ENCODE measurements around the gene PKN1. TPM values are rescaled to one million over a fixed set of nuclear protein-coding genes. Genes with fewer than 3 reads are reported as not detected.

Gene PKN1
- total and polyA plus RNA-seq, 4 donors: 13.7 to 41.6 (median 22.3) TPM

DNA sequence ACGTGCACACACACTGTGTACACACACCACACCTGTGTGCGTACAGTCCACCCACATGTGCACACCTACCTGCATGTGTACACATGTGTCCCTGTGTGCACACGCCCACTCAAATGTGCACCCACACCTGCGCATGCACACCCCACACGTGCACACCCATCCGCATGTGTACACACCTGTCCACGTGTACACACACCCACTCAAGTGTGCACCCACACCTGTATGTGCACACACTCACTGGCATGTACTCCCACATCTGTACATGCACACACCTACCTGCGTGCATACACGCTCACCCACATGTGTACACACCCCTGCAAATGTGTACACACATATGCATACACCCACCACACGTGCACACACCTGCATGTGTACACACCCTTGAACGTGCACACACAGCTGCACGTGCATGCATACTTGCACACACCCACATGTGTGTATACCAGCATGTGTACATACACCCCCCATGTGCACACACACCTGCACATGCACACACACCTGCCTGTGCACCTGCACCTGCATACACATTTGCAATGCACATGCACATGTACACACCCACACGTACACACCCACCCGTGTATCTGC is 10.6 kb downstream of the PKN1 start:
- Histone ChIP-seq H3K4me1 (ENCODE audit: control insufficient read depth in 4 of 4, insufficient read depth in 4 of 4, low read length in 3 of 4) (peaks cover 0 to 7% (median 5%) of the 10 kb centered on the region in 4 donors), H3K27ac (ENCODE audit: low read depth in 1 of 2, low read length in 2 of 2) (no peak overlapping the region), H3K27me3 (ENCODE audit: control insufficient read depth in 4 of 4, insufficient read depth in 4 of 4, low read length in 3 of 4) (no peaks in the 10 kb centered on the region), H3K9me3 (ENCODE audit: control insufficient read depth in 4 of 4, low read length in 3 of 4) (no peaks in the 10 kb centered on the region), H3K9ac (ENCODE audit: low read depth in 1 of 2, low read length in 2 of 2) (no peak overlapping the region), H3K36me3 (ENCODE audit: control insufficient read depth in 4 of 4, insufficient read depth in 3 of 4, low read depth in 1 of 4, low read length in 3 of 4) (peaks cover 20 to 45% (median 32%) of the 10 kb centered on the region in 4 donors), H3K4me3 (ENCODE audit: low read depth in 1 of 3, low read length in 3 of 3) (no peak overlapping the region)
- 95% methylated on average over 14 of the region's 14 CpGs for WGBS
- DNase-seq (ENCODE audit: low spot score): no peak
- no peak for TF ChIP-seq RAD21 (IDR thresholded peaks at IDR 0.05)
- no peak for TF ChIP-seq HNF4G (IDR thresholded peaks at IDR 0.05)
- TF ChIP-seq NR2F2 (IDR thresholded peaks at IDR 0.05): no peak
- no peak for TF ChIP-seq JUND (IDR thresholded peaks at IDR 0.05)
- TF ChIP-seq GABPA (IDR thresholded peaks at IDR 0.05 in 1 of 2, conservative IDR thresholded peaks at IDR 0.05 in 1 of 2): no peak
- no peak for TF ChIP-seq CTCF (IDR thresholded peaks at IDR 0.05; ENCODE audit: low read depth, low read length, missing input control)
- TF ChIP-seq, protein P1, sequence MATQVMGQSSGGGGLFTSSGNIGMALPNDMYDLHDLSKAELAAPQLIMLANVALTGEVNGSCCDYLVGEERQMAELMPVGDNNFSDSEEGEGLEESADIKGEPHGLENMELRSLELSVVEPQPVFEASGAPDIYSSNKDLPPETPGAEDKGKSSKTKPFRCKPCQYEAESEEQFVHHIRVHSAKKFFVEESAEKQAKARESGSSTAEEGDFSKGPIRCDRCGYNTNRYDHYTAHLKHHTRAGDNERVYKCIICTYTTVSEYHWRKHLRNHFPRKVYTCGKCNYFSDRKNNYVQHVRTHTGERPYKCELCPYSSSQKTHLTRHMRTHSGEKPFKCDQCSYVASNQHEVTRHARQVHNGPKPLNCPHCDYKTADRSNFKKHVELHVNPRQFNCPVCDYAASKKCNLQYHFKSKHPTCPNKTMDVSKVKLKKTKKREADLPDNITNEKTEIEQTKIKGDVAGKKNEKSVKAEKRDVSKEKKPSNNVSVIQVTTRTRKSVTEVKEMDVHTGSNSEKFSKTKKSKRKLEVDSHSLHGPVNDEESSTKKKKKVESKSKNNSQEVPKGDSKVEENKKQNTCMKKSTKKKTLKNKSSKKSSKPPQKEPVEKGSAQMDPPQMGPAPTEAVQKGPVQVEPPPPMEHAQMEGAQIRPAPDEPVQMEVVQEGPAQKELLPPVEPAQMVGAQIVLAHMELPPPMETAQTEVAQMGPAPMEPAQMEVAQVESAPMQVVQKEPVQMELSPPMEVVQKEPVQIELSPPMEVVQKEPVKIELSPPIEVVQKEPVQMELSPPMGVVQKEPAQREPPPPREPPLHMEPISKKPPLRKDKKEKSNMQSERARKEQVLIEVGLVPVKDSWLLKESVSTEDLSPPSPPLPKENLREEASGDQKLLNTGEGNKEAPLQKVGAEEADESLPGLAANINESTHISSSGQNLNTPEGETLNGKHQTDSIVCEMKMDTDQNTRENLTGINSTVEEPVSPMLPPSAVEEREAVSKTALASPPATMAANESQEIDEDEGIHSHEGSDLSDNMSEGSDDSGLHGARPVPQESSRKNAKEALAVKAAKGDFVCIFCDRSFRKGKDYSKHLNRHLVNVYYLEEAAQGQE (IDR thresholded peaks at IDR 0.05): no peak
- no peak for TF ChIP-seq SP1 (IDR thresholded peaks at IDR 0.05)
- no peak for TF ChIP-seq YY1 (IDR thresholded peaks at IDR 0.05)

DNA sequence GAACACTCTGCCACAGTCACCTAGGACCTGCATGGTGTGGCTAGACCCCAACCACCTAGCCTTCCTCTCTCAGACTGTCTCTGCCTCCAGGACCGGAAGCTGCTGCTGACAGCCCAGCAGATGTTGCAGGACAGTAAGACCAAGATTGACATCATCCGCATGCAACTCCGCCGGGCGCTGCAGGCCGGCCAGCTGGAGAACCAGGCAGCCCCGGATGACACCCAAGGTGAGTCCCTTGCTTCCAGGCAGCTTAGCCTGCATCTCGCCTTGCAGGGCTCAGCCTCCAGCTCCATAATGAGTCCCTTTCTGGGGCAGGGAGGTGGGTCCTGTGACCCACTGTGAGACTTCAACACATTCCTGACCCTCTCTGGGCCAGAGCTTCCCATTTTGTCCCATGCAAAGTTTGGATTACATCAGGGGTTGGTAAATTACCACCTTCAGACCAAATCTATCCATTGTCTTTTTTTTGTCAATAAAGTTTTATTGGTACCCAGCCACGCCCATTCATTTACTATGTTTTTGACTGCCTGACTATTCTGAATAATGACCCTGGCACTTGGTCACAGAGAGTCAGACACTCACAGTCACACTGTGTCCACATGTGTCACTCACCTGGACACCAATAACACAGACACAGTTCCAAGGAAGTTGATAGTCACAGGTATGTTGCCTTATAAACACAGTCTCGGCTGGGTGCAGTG is 13.4 kb downstream of the PKN1 start:
- Histone ChIP-seq H3K4me3 (ENCODE audit: low read depth in 1 of 3, low read length in 3 of 3) (no peak overlapping the region), H3K27ac (ENCODE audit: low read depth in 1 of 2, low read length in 2 of 2) (no peak overlapping the region), H3K36me3 (ENCODE audit: control insufficient read depth in 4 of 4, insufficient read depth in 3 of 4, low read depth in 1 of 4, low read length in 3 of 4) (peaks cover 20 to 56% (median 40%) of the 10 kb centered on the region in 4 donors), H3K9ac (ENCODE audit: low read depth in 1 of 2, low read length in 2 of 2) (no peak overlapping the region), H3K27me3 (ENCODE audit: control insufficient read depth in 4 of 4, insufficient read depth in 4 of 4, low read length in 3 of 4) (no peaks in the 10 kb centered on the region), H3K4me1 (ENCODE audit: control insufficient read depth in 4 of 4, insufficient read depth in 4 of 4, low read length in 3 of 4) (no peaks in the 10 kb centered on the region), H3K9me3 (ENCODE audit: control insufficient read depth in 4 of 4, low read length in 3 of 4) (no peaks in the 10 kb centered on the region)
- TF ChIP-seq YY1 (IDR thresholded peaks at IDR 0.05) (no peak), CTCF (IDR thresholded peaks at IDR 0.05; ENCODE audit: low read depth, low read length, missing input control) (no peak), FOXA2 (IDR thresholded peaks at IDR 0.05) (no peak), MAX (IDR thresholded peaks at IDR 0.05) (no peak), NR2F2 (IDR thresholded peaks at IDR 0.05) (no peak), FOXA1 (IDR thresholded peaks at IDR 0.05) (no peak), JUND (IDR thresholded peaks at IDR 0.05) (no peak), RXRA (IDR thresholded peaks at IDR 0.05) (no peak), GABPA (IDR thresholded peaks at IDR 0.05 in 1 of 2, conservative IDR thresholded peaks at IDR 0.05 in 1 of 2) (no peak), RAD21 (IDR thresholded peaks at IDR 0.05) (no peak), HNF4A (conservative IDR thresholded peaks at IDR 0.05) (no peak), SP1 (IDR thresholded peaks at IDR 0.05) (no peak)
- TF ChIP-seq, protein P2, sequence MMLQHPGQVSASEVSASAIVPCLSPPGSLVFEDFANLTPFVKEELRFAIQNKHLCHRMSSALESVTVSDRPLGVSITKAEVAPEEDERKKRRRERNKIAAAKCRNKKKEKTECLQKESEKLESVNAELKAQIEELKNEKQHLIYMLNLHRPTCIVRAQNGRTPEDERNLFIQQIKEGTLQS (IDR thresholded peaks at IDR 0.05): no peak
- TF ChIP-seq, protein P3, sequence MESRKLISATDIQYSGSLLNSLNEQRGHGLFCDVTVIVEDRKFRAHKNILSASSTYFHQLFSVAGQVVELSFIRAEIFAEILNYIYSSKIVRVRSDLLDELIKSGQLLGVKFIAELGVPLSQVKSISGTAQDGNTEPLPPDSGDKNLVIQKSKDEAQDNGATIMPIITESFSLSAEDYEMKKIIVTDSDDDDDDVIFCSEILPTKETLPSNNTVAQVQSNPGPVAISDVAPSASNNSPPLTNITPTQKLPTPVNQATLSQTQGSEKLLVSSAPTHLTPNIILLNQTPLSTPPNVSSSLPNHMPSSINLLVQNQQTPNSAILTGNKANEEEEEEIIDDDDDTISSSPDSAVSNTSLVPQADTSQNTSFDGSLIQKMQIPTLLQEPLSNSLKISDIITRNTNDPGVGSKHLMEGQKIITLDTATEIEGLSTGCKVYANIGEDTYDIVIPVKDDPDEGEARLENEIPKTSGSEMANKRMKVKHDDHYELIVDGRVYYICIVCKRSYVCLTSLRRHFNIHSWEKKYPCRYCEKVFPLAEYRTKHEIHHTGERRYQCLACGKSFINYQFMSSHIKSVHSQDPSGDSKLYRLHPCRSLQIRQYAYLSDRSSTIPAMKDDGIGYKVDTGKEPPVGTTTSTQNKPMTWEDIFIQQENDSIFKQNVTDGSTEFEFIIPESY (IDR thresholded peaks at IDR 0.05): no peak
- TF ChIP-seq, protein P1 (IDR thresholded peaks at IDR 0.05): no peak
- 96% methylated on average over 10 of the region's 10 CpGs for WGBS
- no peak for DNase-seq (ENCODE audit: low spot score)

Measured in liver (tissue), 9 donors.